Bronchial epithelial cell (primary cell): Measurements from ENCODE around the gene PAM16. TPM values are rescaled to one million over a fixed set of nuclear protein-coding genes. Genes with fewer than 3 reads are reported as not detected.
"Not testable (repeated sequence)": the region's sequence is repeated elsewhere in the genome, so short reads cannot be mapped to it uniquely, and the experiment has no call there.

Experiments used
- DNase-seq: peaks from one replicate; pipeline ENCODE4 v3.0.0-alpha.2; 2010; ENCODE audit warnings: low read depth
- FAIRE-seq: peaks from 2 replicates; lab custom pipeline; 2011; peaks lifted over from hg19 to GRCh38; lab: Jason Lieb, UNC
- H3K27me3 ChIP-seq: 2 replicates; pipeline ENCODE4 v1.5.1; 2011; ENCODE audit warnings: low read length; ENCODE audit not compliant: control insufficient read depth, insufficient read depth
- H3K36me3 ChIP-seq: 2 replicates; pipeline ENCODE4 v1.5.1; 2011; ENCODE audit warnings: low read length; ENCODE audit not compliant: control insufficient read depth, insufficient read depth
- H3K4me3 ChIP-seq: 2 replicates; pipeline ENCODE4 v1.5.1; 2011; ENCODE audit warnings: mild to moderate bottlenecking, low read depth, low read length, control low read depth
- total RNA-seq: library from RNA; depleted of rRNA; stranded (reverse); fragments of >200 nt; gene quantifications from 2 replicates; pipeline ENCODE4 v1.2.1, GENCODE V29; 2014
- TF ChIP-seq, protein P1 (sequence below): IDR thresholded peaks from 2 replicates; pipeline ENCODE4 v1.5.1; 2011; ENCODE audit warnings: mild to moderate bottlenecking, moderate library complexity, low read length, control low read depth, inconsistent platforms; ENCODE audit not compliant: insufficient read depth, severe bottlenecking

PAM16 gene
- total RNA-seq, 1 donor from 2014 or later, result 50.3 TPM

DNA sequence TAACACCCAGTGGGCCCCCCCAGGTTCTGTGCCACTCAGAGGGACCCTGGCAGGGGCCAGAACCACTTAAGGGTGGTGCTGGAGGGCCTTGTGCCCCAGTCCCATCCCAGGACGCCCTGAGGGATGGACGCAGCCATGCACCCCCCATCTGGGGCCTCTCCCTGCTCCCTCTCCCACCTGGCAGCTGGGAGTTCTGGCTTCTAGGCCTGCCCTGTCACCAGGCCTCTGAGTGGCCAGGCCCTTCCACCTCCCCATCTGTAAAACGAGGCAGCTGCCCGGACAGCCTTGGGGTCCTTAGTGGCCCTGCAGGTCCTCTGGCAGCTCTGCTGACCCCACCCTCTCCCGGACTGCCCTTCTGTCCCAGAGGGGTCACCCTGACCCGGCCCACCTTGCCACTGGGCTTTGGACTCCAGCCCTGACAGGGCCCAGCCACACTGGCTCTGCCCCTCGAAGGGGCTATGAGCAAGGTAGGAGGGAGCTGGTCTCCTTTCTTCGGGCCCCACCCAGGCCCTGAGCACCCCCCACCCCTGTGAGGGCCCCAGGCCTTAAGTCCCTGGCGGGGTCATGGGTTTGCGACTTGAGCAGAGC is 12.3 kb downstream of the PAM16 start:
- TF ChIP-seq, protein P1, sequence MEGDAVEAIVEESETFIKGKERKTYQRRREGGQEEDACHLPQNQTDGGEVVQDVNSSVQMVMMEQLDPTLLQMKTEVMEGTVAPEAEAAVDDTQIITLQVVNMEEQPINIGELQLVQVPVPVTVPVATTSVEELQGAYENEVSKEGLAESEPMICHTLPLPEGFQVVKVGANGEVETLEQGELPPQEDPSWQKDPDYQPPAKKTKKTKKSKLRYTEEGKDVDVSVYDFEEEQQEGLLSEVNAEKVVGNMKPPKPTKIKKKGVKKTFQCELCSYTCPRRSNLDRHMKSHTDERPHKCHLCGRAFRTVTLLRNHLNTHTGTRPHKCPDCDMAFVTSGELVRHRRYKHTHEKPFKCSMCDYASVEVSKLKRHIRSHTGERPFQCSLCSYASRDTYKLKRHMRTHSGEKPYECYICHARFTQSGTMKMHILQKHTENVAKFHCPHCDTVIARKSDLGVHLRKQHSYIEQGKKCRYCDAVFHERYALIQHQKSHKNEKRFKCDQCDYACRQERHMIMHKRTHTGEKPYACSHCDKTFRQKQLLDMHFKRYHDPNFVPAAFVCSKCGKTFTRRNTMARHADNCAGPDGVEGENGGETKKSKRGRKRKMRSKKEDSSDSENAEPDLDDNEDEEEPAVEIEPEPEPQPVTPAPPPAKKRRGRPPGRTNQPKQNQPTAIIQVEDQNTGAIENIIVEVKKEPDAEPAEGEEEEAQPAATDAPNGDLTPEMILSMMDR, result no peak
- DNase-seq, result no peak
- H3K36me3 ChIP-seq, result peaks cover 21% of the 10 kb centered on the region
- no peak for FAIRE-seq
- no peaks in the 10 kb centered on the region for H3K27me3 ChIP-seq
- H3K4me3 ChIP-seq, result no peak overlapping the region

DNA sequence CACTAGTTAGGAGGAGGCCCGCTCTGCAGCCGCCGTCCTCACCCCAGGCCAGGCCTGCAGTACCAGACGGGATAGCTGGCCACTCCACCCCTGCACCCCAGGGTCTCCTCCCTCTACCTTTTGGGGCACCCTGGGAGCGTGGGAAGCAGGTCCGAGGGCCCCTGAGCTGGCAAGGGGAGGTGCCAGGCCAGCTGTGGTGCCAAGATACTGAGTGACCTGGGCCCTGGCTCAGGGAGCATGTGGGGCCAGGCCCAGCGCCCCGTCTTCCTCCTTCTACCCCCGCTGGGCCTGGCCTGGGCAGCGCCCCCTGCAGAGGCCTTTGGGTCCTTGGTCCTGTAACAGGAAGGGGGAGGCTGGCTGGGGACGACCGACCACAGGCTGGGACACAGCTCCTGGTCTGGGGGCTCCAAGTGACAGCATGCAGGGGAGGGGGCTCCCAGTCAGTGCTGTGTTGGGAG is 13.0 kb downstream of the PAM16 start:
- H3K27me3 ChIP-seq, result no peaks in the 10 kb centered on the region
- peaks cover 18% of the 10 kb centered on the region for H3K36me3 ChIP-seq
- H3K4me3 ChIP-seq, result no peak overlapping the region
- FAIRE-seq, result no peak
- TF ChIP-seq, protein P1, result no peak
- DNase-seq, result no peak

DNA sequence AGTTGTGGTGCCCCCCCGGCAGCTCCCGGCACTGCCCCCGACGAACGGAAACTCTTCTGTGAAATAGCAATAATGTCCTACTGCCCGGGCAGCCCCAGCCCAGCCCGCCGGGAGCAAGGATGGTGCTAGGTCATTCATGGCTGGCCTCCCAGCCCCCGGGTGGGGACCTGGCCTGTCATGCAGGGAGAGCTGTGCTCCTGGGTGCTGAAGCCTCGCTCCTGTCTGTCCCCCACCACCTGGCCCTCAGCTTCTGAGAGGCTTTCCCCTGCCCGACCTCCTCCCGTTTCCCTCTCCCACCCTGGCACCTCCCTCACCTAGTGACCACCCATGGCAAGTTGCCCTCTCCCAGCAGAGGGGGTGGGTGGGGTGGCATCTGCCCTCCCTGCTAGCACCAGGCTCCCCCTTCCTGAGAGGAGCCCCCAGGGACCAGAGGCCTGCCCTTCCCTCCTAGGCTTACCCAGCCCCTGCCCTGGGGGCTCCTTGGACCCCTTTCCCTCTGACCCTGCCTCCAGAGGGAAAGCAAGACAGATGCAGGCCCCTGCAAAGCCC is 13.5 kb downstream of the PAM16 start:
- DNase-seq, result no peak
- FAIRE-seq, result no peak
- peaks cover 15% of the 10 kb centered on the region for H3K36me3 ChIP-seq

DNA sequence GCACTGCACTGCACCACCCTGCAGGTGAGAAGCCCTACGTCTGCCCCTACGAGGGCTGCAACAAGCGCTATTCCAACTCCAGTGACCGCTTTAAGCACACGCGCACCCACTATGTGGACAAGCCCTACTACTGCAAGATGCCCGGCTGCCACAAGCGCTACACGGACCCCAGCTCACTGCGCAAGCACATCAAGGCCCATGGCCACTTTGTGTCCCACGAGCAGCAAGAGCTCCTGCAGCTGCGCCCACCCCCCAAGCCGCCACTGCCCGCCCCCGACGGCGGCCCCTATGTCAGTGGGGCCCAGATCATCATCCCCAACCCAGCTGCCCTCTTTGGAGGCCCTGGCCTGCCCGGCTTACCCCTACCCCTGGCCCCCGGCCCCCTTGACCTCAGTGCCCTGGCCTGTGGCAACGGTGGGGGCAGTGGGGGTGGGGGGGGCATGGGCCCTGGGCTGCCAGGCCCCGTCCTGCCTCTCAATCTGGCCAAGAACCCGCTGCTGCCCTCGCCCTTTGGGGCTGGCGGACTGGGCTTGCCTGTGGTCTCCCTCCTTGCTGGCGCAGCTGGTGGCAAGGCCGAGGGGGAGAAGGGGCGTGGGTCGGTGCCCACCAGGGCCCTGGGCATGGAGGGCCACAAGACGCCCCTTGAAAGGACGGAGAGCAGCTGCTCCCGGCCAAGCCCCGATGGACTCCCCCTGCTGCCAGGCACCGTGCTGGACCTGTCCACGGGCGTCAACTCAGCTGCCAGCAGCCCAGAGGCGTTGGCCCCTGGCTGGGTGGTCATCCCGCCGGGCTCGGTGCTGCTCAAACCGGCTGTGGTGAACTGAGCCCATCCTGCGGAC is 14.2 kb downstream of the PAM16 start:
- no peak for DNase-seq
- TF ChIP-seq, protein P1, result no peak
- no peak for FAIRE-seq
- H3K36me3 ChIP-seq, result peaks cover 17% of the 10 kb centered on the region
- H3K27me3 ChIP-seq, result no peaks in the 10 kb centered on the region
- no peak overlapping the region for H3K4me3 ChIP-seq

More for the DNA sequence above, 13.5 kb downstream of the PAM16 start:
- Histone ChIP-seq H3K4me3 (no peak overlapping the region), H3K27me3 (no peaks in the 10 kb centered on the region)
- TF ChIP-seq, protein P1, result no peak

DNA sequence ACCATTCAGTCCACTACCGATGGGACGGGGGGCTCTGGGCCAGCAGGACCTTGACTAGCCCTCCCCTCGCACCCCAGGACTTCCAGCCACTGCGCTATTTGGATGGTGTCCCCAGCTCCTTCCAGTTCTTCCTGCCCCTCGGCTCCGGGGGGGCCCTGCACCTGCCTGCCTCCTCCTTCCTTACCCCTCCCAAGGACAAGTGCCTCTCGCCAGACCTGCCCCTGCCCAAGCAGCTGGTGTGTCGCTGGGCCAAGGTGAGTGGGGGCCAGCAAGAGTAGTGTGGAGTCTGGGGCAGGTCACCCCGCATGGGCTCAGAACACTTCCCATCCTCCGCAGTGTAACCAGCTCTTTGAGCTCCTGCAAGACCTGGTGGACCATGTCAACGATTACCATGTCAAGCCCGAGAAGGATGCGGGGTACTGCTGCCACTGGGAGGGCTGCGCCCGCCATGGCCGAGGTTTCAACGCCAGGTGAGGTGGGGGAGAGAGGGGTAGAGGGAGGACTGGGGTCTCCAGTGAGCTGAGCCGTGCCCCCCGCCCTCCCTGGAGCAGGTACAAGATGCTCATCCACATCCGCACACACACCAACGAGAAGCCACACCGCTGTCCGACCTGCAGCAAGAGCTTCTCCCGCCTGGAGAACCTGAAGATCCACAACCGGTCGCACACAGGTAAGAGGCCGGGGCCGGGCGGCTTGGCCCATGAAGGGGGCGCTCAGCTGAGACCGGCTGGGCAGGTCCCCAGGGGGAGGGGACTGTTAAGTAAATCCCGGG is 16.2 kb downstream of the PAM16 start:
- Histone ChIP-seq H3K4me3 (no peak overlapping the region), H3K27me3 (no peaks in the 10 kb centered on the region), H3K36me3 (peaks cover 8% of the 10 kb centered on the region)
- TF ChIP-seq, protein P1, result no peak
- no peak for FAIRE-seq
- no peak for DNase-seq

DNA sequence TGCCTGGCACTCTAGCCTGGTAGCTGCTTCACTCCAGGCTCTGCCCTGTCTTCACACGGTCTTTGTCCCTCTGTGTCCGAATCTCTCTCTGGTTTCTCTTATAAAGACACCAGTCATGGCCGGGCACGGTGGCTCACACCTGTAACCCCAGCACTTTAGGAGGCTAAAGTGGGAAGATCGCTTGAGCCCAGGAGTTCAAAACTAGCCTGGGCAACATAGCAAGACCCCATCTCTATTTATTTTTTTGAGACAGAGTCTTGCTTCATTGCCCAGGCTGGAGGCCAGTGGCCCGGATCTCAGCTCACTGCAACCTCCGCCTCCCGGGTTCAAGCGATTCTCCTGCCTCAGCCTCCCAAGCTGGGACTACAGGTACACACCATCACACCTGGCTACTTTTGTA is 17.4 kb downstream of the PAM16 start:
- FAIRE-seq, result not testable (repeated sequence)

More for the DNA sequence above, 17.4 kb downstream of the PAM16 start:
- not testable (repeated sequence) for H3K27me3 ChIP-seq, H3K4me3 ChIP-seq, H3K36me3 ChIP-seq, DNase-seq
